ENCODE results near the gene JMJD8.

JMJD8 gene

DNA sequence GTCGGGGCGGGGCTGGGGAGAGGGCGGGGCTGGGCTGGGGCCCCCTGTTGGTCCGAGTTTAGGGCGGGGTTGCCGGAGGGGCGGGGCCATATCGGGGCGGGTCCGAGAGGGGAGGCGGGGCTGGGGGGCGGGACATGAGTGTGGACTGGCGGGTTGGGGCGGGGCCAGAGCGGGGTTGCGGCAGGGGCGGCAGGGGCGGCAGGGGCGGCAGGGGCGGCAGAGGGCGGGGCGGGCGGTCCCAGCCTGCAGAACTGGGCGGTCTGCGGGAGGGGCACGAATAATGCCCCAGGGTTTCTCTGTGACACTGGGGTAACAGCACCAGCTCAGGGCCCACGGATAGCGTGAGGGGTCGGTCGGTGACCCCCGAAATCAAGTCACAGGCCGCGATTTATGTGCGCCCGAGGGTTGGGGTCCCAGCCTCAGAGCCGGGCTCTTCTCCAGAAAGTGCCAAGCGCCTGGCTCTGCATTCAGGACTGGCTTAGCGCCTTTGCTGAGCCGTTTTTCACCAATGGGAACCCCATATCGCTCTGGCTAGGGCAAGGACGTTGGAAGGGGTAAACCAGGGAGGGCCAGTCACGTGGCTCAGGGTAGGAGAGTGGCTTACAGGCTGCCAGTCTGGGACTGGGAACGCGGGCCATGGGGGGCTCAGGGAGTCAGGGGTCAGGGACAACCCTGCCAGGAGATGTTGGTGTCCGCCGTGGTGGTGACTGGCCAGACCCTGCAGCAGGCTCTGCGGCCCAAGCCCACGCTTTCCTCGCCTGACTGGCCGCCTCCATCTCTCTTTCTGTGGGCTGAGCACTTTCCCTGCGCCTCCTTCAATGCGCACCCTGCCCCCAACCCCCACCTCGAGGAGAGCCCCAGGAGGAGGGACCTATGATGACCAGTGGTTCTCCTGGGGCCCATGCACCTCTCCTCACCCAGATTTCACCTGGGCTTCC, 46.8 kb downstream of the JMJD8 start:
- DNase-seq: no peak

DNA sequence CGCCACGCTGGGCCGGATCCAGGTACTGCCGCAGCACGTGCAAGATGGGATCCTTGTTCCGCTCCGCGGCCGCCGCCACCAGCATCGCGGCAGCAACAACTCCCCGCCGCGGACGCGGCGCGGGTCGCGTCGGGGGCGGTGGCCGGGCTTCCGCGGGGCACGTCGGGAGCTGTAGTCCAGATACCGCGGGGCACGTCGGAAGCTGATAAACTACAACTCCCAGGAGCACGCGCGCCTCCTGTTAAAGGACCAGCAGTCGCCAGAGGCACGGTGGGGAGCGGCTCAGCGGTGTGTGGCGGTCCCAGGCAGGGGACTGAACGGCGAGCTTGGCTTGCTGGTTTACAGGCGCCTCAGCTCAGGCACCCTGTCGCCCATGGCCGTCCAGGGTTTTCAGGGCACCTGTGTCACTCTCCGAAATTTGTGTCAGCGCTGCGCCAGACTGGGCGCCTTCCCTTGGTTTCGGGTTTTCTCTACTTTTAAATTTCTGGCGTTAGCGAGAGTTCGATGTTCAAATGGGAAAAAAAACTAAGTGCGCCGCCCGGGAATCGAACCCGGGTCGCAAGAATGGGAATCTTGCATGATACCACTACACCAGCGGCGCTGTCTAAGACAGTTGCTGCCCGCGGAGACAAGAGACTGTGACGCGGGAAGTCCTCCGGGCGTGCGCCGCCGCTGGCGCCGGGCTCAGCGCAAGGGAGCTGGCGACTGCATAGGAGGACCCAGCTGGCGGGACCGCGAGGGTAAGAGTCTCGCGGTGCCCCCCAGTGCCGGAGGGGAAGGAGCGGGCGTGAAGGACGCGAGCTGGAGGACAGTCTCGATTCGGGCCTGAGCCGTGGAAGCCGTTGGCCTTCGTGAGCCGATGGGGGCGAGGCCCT, 47.7 kb downstream of the JMJD8 start, which contains the start of gene METTL26:
Gene METTL26, minus strand, starts transcription at position 100 of the 875 bp plus-strand sequence. Its CDS starts 15 bp downstream, at position 85.
- peak; percentile 82 for DNase-seq

DNA sequence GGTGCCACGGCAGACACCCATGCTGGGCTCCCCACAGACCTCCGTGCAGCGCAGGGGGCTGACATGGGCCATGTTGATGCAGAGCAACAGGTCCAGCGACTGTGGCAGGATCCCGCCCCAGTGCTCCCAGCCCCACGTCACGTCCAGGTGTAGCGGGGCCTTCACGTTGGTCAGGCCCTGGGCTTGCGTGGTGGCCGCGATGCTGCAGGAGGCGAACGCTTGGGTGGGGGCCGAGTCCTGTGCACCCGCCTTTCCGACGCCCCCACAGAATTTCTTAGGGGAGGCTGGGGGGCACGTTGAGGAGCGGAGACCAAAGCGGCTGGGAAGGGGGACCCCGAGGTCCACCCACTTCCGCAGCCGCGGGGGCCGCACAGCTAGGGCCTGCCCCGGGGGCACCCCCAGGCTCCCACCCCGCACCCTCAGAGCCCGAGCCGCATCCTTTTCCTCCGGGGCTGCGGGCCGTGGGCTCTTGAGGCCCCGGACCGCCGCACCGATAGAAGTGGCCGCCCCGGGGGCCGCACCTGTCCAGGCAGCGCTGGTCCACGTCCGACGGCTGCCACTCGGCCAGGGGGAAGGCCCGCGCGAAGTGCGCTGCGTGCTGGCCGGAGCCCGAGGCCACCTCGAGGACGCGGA, 48.4 kb downstream of the JMJD8 start:
- DNase-seq: no peak

DNA sequence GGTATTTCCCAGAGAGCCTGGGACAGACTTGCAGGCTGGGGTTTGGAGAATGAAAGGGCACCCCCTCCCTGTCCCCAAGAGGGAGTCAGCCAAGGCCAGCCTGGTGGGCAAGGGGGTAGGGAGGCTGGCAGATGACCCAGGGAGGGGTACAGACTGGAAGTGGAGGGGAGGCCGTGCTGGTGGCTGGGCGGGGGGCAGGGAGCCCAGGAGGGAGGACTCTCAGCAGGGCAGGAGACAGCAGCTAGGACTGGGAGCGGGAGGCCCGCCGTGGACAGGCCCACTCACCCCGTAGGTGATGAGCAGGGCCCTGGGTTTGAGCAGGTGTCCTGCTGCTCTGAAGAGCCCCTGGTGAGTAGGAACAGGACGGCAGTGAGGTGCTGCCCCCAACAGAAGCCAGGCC, 49.1 kb downstream of the JMJD8 start:
- no peak for DNase-seq

DNA sequence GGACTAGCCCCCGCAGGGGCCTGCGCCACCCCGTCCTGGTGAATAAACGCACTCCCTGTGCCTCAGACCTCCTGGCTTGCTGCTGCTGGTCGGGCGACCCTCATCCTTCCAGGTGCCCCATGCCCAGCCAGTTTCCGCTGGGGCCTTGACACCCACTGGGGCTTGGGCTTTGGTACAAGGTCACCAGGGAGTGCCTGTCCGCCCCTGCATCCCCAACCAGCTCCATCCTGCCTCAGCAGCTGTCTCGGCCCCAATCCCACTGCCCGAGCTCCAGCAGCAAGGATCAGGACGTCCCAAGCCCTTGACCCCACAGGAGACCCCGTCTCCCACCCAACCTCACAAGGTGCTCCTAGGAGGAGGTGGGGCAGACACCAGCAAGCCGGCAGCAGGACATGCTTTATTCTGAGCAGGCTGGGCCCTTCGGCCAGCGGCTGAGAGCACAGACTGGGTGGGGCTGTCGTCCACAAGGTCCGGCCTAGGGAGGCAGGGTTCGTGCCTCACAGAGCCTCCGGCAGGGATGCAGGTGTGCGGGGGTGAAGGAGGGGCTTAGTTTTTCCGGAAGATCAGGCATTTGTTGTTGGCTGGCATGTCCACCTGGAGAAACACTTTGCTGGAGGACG, 50.0 kb downstream of the JMJD8 start:
- DNase-seq: no peak

DNA sequence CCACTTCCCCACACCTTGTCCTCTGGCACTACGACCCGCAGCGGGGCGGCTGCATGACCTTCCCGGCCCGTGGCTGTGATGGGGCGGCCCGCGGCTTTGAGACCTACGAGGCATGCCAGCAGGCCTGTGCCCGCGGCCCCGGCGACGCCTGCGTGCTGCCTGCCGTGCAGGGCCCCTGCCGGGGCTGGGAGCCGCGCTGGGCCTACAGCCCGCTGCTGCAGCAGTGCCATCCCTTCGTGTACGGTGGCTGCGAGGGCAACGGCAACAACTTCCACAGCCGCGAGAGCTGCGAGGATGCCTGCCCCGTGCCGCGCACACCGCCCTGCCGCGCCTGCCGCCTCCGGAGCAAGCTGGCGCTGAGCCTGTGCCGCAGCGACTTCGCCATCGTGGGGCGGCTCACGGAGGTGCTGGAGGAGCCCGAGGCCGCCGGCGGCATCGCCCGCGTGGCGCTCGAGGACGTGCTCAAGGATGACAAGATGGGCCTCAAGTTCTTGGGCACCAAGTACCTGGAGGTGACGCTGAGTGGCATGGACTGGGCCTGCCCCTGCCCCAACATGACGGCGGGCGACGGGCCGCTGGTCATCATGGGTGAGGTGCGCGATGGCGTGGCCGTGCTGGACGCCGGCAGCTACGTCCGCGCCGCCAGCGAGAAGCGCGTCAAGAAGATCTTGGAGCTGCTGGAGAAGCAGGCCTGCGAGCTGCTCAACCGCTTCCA, 50.6 kb downstream of the JMJD8 start:
- DNase-seq: no peak

DNA sequence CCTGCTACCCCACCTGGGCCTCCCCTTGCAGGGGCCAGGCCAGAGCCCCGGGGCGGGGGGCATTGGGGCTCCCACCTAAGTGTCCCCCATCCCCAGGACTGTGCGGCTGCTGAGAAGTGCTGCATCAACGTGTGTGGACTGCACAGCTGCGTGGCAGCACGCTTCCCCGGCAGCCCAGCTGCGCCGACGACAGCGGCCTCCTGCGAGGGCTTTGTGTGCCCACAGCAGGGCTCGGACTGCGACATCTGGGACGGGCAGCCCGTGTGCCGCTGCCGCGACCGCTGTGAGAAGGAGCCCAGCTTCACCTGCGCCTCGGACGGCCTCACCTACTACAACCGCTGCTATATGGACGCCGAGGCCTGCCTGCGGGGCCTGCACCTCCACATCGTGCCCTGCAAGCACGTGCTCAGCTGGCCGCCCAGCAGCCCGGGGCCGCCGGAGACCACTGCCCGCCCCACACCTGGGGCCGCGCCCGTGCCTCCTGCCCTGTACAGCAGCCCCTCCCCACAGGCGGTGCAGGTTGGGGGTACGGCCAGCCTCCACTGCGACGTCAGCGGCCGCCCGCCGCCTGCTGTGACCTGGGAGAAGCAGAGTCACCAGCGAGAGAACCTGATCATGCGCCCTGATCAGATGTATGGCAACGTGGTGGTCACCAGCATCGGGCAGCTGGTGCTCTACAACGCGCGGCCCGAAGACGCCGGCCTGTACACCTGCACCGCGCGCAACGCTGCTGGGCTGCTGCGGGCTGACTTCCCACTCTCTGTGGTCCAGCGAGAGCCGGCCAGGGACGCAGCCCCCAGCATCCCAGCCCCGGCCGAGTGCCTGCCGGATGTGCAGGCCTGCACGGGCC, 51.4 kb downstream of the JMJD8 start:
- DNase-seq: no peak

DNA sequence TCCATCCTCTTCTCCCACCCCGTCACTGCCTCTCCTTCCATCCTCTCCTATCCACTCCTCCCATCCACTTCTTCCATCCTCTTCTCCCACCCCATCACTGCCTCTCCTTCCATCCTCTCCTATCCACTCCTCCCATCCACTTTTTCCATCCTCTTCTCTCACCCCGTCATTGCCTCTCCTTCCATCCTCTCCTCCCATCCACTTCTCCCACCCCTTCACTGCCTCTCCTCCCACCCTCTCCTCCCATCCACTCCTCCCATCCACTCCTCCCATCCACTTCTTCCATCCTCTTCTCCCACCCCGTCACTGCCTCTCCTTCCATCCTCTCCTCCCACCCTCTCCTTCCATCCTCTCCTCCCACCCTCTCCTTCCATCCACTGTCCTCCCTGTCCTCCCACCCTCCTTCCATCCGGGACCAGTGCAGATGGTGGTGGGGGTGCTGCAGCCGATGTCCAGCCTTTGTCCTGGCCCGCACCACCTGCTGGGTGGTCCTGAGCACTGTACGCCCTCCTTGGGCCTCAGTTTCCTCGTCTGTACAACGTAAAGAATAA, 52.3 kb downstream of the JMJD8 start:
- no peak for DNase-seq
